Astrocyte (in vitro differentiated cells and primary cell): Measurements from ENCODE around the gene NR4A3.

Source experiments
- CTCF ChIP-seq: IDR thresholded peaks from 2 replicates; pipeline ENCODE4 v1.5.1; 2011; ENCODE audit warnings: low read depth, mild to moderate bottlenecking, inconsistent platforms, low read length, moderate library complexity; ENCODE audit not compliant: insufficient read depth
- EZH2 ChIP-seq: IDR thresholded peaks from 2 replicates; pipeline ENCODE4 v1.6.1; 2012; ENCODE audit warnings: mild to moderate bottlenecking, low read length, inconsistent platforms; ENCODE audit not compliant: insufficient read depth

GRCh38 chr9:99850736-99851499 is 29.2 kb downstream of the NR4A3 start:
- TF ChIP-seq CTCF (no peak), EZH2 (no peak)
